IMR-90 (cell line): ENCODE data around the gene RAD52. TPM values are rescaled to one million over a fixed set of nuclear protein-coding genes. Genes with fewer than 3 reads are reported as not detected.

Experiments used
- ATAC-seq: fragments of 200-7000 bp; cut with Tn5 transposase; 2 replicates; pipeline ENCODE4 v1.9.1; 2020; ENCODE audit warnings: low read depth, mild to moderate bottlenecking, moderate library complexity
- BruUV-seq: library from RNA; stranded (reverse); fragments of 400-500 nt; replicated peaks from 2 replicates; lab custom pipeline; 2021; lab: Mats Ljungman, UMichigan
- CTCF ChIA-PET: fragments of 300-600 bp; formaldehyde crosslinking; extraction: SDS; loops from one replicate; lab custom pipeline; 2021; ENCODE audit warnings: antibody characterized with exemption; lab: Yijun Ruan, JAX
- POLR2A ChIA-PET: fragments of 300-600 bp; sonication (Branson Sonifier 250); formaldehyde crosslinking; loops from one replicate; lab custom pipeline; 2022; ENCODE audit warnings: antibody characterized with exemption; ENCODE audit not compliant: unreplicated experiment; lab: Charles Lee
- DNase-seq: peaks from one replicate; pipeline ENCODE4 v3.0.0; 2013
- H2AFZ ChIP-seq: replicated peaks from 2 replicates; pipeline ENCODE3; 2013; ENCODE audit warnings: low read length, mild to moderate bottlenecking; ENCODE audit not compliant: poor library complexity
- H2AK5ac ChIP-seq: 2 replicates; pipeline ENCODE4 v1.6.1; 2013; ENCODE audit warnings: low read depth, low read length, inconsistent platforms
- H2AK9ac ChIP-seq: replicated peaks from 2 replicates; pipeline ENCODE3; 2013; ENCODE audit warnings: mild to moderate bottlenecking, low read depth, low read length, moderate library complexity; ENCODE audit not compliant: poor library complexity
- H2BK120ac ChIP-seq: 2 replicates; pipeline ENCODE4 v1.6.1; 2013; ENCODE audit warnings: low read depth, low read length, inconsistent platforms
- H2BK15ac ChIP-seq: 3 replicates; pipeline ENCODE4 v1.6.1; 2013; ENCODE audit warnings: low read depth, low read length, inconsistent platforms
- H2BK20ac ChIP-seq: 2 replicates; pipeline ENCODE4 v1.6.1; 2013; ENCODE audit warnings: low read depth, mild to moderate bottlenecking, inconsistent platforms, low read length, moderate library complexity
- H2BK5ac ChIP-seq: 2 replicates; pipeline ENCODE4 v1.6.1; 2013; ENCODE audit warnings: mild to moderate bottlenecking, low read depth, low read length, inconsistent platforms; ENCODE audit not compliant: poor library complexity, severe bottlenecking
- H3K14ac ChIP-seq: replicated peaks from 2 replicates; pipeline ENCODE4 v1.6.1; 2013; ENCODE audit warnings: low read depth, low read length, inconsistent platforms
- H3K18ac ChIP-seq: 2 replicates; pipeline ENCODE4 v1.6.1; 2013; ENCODE audit warnings: low read depth, low read length, control low read depth
- H3K23ac ChIP-seq: 2 replicates; pipeline ENCODE4 v1.6.1; 2013; ENCODE audit warnings: low read depth, low read length, inconsistent platforms
- H3K27ac ChIP-seq: 2 replicates; pipeline ENCODE4 v1.5.1; 2013; ENCODE audit warnings: mild to moderate bottlenecking, control low read depth, low read length; ENCODE audit not compliant: insufficient read depth
- H3K27me3 ChIP-seq: 2 replicates; pipeline ENCODE4 v1.6.1; 2013; ENCODE audit warnings: low read length; ENCODE audit not compliant: control insufficient read depth, insufficient read depth
- H3K36me3 ChIP-seq: 2 replicates; pipeline ENCODE4 v1.6.1; 2013; ENCODE audit warnings: low read length, mixed read lengths; ENCODE audit not compliant: control insufficient read depth, insufficient read depth
- H3K4ac ChIP-seq: 2 replicates; pipeline ENCODE4 v1.6.1; 2013; ENCODE audit warnings: low read depth, low read length, inconsistent platforms
- H3K4me1 ChIP-seq: 2 replicates; pipeline ENCODE4 v1.6.1; 2013; ENCODE audit warnings: low read length, mixed read lengths; ENCODE audit not compliant: control insufficient read depth, insufficient read depth
- H3K4me2 ChIP-seq: 2 replicates; pipeline ENCODE4 v1.6.1; 2013; ENCODE audit warnings: low read depth, mild to moderate bottlenecking, control low read depth, low read length, moderate library complexity
- H3K4me3 ChIP-seq: 2 replicates; pipeline ENCODE4 v1.5.1; 2013; ENCODE audit warnings: low read depth, mild to moderate bottlenecking, control low read depth, low read length, moderate library complexity; ENCODE audit not compliant: insufficient read depth
- H3K56ac ChIP-seq: 2 replicates; pipeline ENCODE4 v1.6.1; 2013; ENCODE audit warnings: low read length, inconsistent platforms; ENCODE audit not compliant: insufficient read depth; ENCODE audit errors: extremely low read depth
- H3K79me1 ChIP-seq, 2 experiments: 2 replicates each; pipeline ENCODE4 v1.6.1; 2013; ENCODE audit warnings: low read length in 2 of 2, inconsistent platforms in 1 of 2, low read depth in 1 of 2
- H3K9ac ChIP-seq: 2 replicates; pipeline ENCODE4 v1.6.1; 2013; ENCODE audit warnings: low read depth, low read length, control low read depth
- H3K9me1 ChIP-seq: 2 replicates; pipeline ENCODE4 v1.6.1; 2013; ENCODE audit warnings: low read length, inconsistent platforms; ENCODE audit not compliant: insufficient read depth
- H3K9me3 ChIP-seq: 2 replicates; pipeline ENCODE4 v1.6.1; 2013; ENCODE audit warnings: low read length; ENCODE audit not compliant: control insufficient read depth, insufficient read depth
- H4K20me1 ChIP-seq: 2 replicates; pipeline ENCODE4 v1.6.1; 2013; ENCODE audit warnings: low read length, inconsistent platforms; ENCODE audit not compliant: insufficient read depth
- H4K5ac ChIP-seq: 2 replicates; pipeline ENCODE4 v1.6.1; 2013; ENCODE audit warnings: mild to moderate bottlenecking, low read depth, low read length, control low read depth
- H4K8ac ChIP-seq, 2 experiments: 2 replicates each; pipeline ENCODE4 v1.6.1; 2013; ENCODE audit warnings: low read depth in 2 of 2, low read length in 2 of 2, control low read depth in 1 of 2, inconsistent platforms in 1 of 2
- H4K91ac ChIP-seq: 2 replicates; pipeline ENCODE4 v1.6.1; 2013; ENCODE audit warnings: low read depth, low read length, inconsistent platforms; ENCODE audit not compliant: insufficient read depth
- CEBPB ChIP-seq: IDR thresholded peaks from 2 replicates; pipeline ENCODE4 v1.6.1; 2012; ENCODE audit warnings: low read depth, low read length, improper control_type of control experiment
- MAZ ChIP-seq: IDR thresholded peaks from 2 replicates; pipeline ENCODE4 v1.6.1; 2012; ENCODE audit warnings: low read depth, mild to moderate bottlenecking, low read length, improper control_type of control experiment, moderate library complexity, borderline replicate concordance
- MXI1 ChIP-seq: IDR thresholded peaks from 2 replicates; pipeline ENCODE4 v1.6.1; 2012; ENCODE audit warnings: low read depth, mild to moderate bottlenecking, low read length, moderate library complexity, borderline replicate concordance
- POLR2A ChIP-seq: IDR thresholded peaks from 2 replicates; pipeline ENCODE4 v1.6.1; 2012; ENCODE audit warnings: mild to moderate bottlenecking, low read depth, low read length
- RFX5 ChIP-seq: IDR thresholded peaks from 2 replicates; pipeline ENCODE4 v1.8.0; 2012; ENCODE audit warnings: low read depth, mild to moderate bottlenecking, low read length, moderate library complexity
- WGBS, 2 experiments: methylation state at CpG; one replicate each; pipeline versions ENCODE4 v1.1.5 to v1.1.7; 2013; ENCODE audit warnings: missing lambda C conversion rate in 2 of 2; ENCODE audit not compliant: insufficient read length in 1 of 2; ENCODE audit errors: extremely low coverage in 2 of 2; 5-methylcytosine and 5-hydroxymethylcytosine counted together
- dilution Hi-C: fragments of 300-500 bp; cut with HindIII; formaldehyde crosslinking; loops from one replicate; pipeline ENCODE4 v1.14.3; 2018; ENCODE audit warnings: low sequenced_read_pairs; ENCODE audit not compliant: unreplicated experiment
- in situ Hi-C: fragments of 300-500 bp; cut with MboI; formaldehyde crosslinking; loops from 3 replicates; pipeline ENCODE4 v1.14.3; 2019; ENCODE audit warnings: low sequenced_read_pairs, inconsistent platforms, mixed read lengths
- intact Hi-C: fragments of 100-400 bp; cut with micrococcal nuclease; formaldehyde crosslinking; loops from 2 replicates; pipeline ENCODE4 v1.10.0; 2022
- polyA plus RNA-seq, 3 experiments: library from polyadenylated mRNA; depleted of rRNA; stranded (reverse); fragments of >200 nt; gene quantifications; 2 replicates each; pipeline ENCODE4 v1.2.3, GENCODE V29; 2012; ENCODE audit warnings: low replicate concordance in 1 of 3
- total RNA-seq: library from RNA; depleted of rRNA; stranded (reverse); fragments of >200 nt; gene quantifications from 2 replicates; pipeline ENCODE4 v1.2.3, GENCODE V29; 2012
- TF ChIP-seq, protein P1 (sequence below): conservative IDR thresholded peaks from 2 replicates; pipeline ENCODE4 v1.5.1; 2012; ENCODE audit warnings: mild to moderate bottlenecking, low read depth, low read length, improper control_type of control experiment

Gene RAD52
- total and polyA plus RNA-seq, 2 of the 4 experiments (the other 2 are of a cell fraction) = 10.7 to 11.3 TPM

DNA sequence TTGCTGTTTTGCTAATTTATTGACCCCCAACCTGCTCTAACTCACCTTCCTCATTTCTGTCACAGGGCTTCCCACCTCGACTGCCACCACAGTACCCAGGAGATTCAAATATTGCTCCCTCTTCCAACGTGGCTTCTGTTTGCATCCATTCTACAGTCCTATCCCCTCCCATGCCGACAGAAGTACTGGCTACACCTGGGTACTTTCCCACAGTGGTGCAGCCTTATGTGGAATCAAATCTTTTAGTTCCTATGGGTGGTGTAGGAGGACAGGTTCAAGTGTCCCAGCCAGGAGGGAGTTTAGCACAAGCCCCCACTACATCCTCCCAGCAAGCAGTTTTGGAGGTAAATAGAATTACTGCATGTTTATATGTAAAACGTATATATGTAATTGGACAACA, 68.8 kb downstream of the RAD52 start:
- 100% methylated on average over 1 of the region's 4 CpGs; no CpG with 5 or more reads in 1 of the 2 experiments for WGBS, 2 experiments
- Histone ChIP-seq H4K91ac (no peak overlapping the region), H3K9me3 (no peaks in the 10 kb centered on the region), H3K23ac (no peak overlapping the region), H2AK5ac (no peak overlapping the region), H3K4me2 (no peak overlapping the region), H3K14ac (no peak overlapping the region), H2BK120ac (no peak overlapping the region), H2AFZ (no peak overlapping the region), H3K79me1 (peaks cover 0 to 5% of the 10 kb centered on the region in 2 experiments; a peak in 2 of 4 replicates), H2AK9ac (no peak overlapping the region), H3K9me1 (peaks cover 4% of the 10 kb centered on the region; the same call in 1 of the 2 replicates), H2BK15ac (no peak overlapping the region), H3K27me3 (no peaks in the 10 kb centered on the region), H3K36me3 (peaks cover 49% of the 10 kb centered on the region), H3K9ac (no peak overlapping the region), H4K5ac (no peak overlapping the region), H2BK5ac (no peak overlapping the region), H3K4me3 (no peak overlapping the region), H3K4ac (no peak overlapping the region), H4K20me1 (no peaks in the 10 kb centered on the region; the same call in 1 of the 2 replicates), H2BK20ac (no peak overlapping the region), H3K18ac (no peak overlapping the region), H4K8ac (no peak overlapping the region), H3K27ac (no peak overlapping the region), H3K56ac (no peak overlapping the region), H3K4me1 (no peaks in the 10 kb centered on the region)
- in situ Hi-C loops (no loop called here), dilution Hi-C loops (no loop called here), intact Hi-C loops (loop anchor here (10.0 kb wide), 1 partner anchor 54 kb away; no protein-coding TSS in a partner anchor)
- ATAC-seq (no peak), DNase-seq (no peak)
- ChIA-PET POLR2A (no interaction called here), CTCF (no interaction called here)
- no TSS peak for BruUV-seq
- TF ChIP-seq MXI1 (no peak), RFX5 (no peak), POLR2A (no peak), MAZ (no peak), CEBPB (no peak)
- TF ChIP-seq, protein P1, sequence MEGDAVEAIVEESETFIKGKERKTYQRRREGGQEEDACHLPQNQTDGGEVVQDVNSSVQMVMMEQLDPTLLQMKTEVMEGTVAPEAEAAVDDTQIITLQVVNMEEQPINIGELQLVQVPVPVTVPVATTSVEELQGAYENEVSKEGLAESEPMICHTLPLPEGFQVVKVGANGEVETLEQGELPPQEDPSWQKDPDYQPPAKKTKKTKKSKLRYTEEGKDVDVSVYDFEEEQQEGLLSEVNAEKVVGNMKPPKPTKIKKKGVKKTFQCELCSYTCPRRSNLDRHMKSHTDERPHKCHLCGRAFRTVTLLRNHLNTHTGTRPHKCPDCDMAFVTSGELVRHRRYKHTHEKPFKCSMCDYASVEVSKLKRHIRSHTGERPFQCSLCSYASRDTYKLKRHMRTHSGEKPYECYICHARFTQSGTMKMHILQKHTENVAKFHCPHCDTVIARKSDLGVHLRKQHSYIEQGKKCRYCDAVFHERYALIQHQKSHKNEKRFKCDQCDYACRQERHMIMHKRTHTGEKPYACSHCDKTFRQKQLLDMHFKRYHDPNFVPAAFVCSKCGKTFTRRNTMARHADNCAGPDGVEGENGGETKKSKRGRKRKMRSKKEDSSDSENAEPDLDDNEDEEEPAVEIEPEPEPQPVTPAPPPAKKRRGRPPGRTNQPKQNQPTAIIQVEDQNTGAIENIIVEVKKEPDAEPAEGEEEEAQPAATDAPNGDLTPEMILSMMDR = no peak
